Measurements from ENCODE around the gene UBXN4. TPM values are rescaled to one million over a fixed set of nuclear protein-coding genes. Genes with fewer than 3 reads are reported as not detected.
A peak's percentile ranks its signal among the peaks of the same experiment; 100 is the strongest.
"Not testable (repeated sequence)": the region's sequence is repeated elsewhere in the genome, so short reads cannot be mapped to it uniquely, and the experiment has no call there.

UBXN4 gene
- total RNA-seq, 1 experiment from 2014 or later = 56.4 TPM

- no peak for DNase-seq (ENCODE audit: low read depth)
These were observed 20.9 kb downstream of the UBXN4 start for GRCh38 chr2:135762530-135762929.

GRCh38 chr2:135768863-135769262, 27.2 kb downstream of the UBXN4 start:
- DNase-seq (ENCODE audit: low read depth) = no peak

- no peak for DNase-seq (ENCODE audit: low read depth)
These were observed 31.7 kb downstream of the UBXN4 start for GRCh38 chr2:135773319-135773718.

GRCh38 chr2:135773917-135774316, 32.3 kb downstream of the UBXN4 start:
- peak; percentile 8 for DNase-seq (ENCODE audit: low read depth)

- DNase-seq (ENCODE audit: low read depth) = no peak
These were observed 33.8 kb downstream of the UBXN4 start for GRCh38 chr2:135775420-135775819.

GRCh38 chr2:135776367-135776766, 34.7 kb downstream of the UBXN4 start:
- no peak for DNase-seq (ENCODE audit: low read depth)

GRCh38 chr2:135782231-135782630, 40.6 kb downstream of the UBXN4 start:
- DNase-seq (ENCODE audit: low read depth) = no peak

- DNase-seq (ENCODE audit: low read depth) = no peak
These were observed 41.8 kb downstream of the UBXN4 start for GRCh38 chr2:135783439-135783838.

- DNase-seq (ENCODE audit: low read depth) = no peak
These were observed 43.4 kb downstream of the UBXN4 start for GRCh38 chr2:135785032-135785431.

GRCh38 chr2:135786823-135787222, 45.2 kb downstream of the UBXN4 start:
- DNase-seq (ENCODE audit: low read depth) = peak; percentile 90

GRCh38 chr2:135790423-135790822, 48.8 kb downstream of the UBXN4 start:
- no peak for DNase-seq (ENCODE audit: low read depth)

- peak; percentile 84 for DNase-seq (ENCODE audit: low read depth)
These were observed 49.9 kb downstream of the UBXN4 start for GRCh38 chr2:135791418-135792190.

GRCh38 chr2:135792401-135793150, 50.9 kb downstream of the UBXN4 start:
- no peak for DNase-seq (ENCODE audit: low read depth)

GRCh38 chr2:135795641-135796040, 54.0 kb downstream of the UBXN4 start:
- not testable (repeated sequence) for DNase-seq (ENCODE audit: low read depth)

GRCh38 chr2:135796606-135797005, 55.0 kb downstream of the UBXN4 start:
- DNase-seq (ENCODE audit: low read depth) = no peak

- peak; percentile 78 for DNase-seq (ENCODE audit: low read depth)
These were observed 56.0 kb downstream of the UBXN4 start for GRCh38 chr2:135797497-135798274.

GRCh38 chr2:135798275-135798705, 56.6 kb downstream of the UBXN4 start:
- DNase-seq (ENCODE audit: low read depth) = no peak

- DNase-seq (ENCODE audit: low read depth) = no peak
These were observed 57.1 kb downstream of the UBXN4 start for GRCh38 chr2:135798762-135799161.

GRCh38 chr2:135799738-135800137, 58.1 kb downstream of the UBXN4 start:
- no peak for DNase-seq (ENCODE audit: low read depth)

- no peak for DNase-seq (ENCODE audit: low read depth)
These were observed 59.1 kb downstream of the UBXN4 start for GRCh38 chr2:135800513-135801460.

- DNase-seq (ENCODE audit: low read depth) = no peak
These were observed 60.7 kb downstream of the UBXN4 start for GRCh38 chr2:135802350-135802749.

All from LHCN-M2 (cell line).